ENCODE measurements around the gene MYCBP2.

DNA sequence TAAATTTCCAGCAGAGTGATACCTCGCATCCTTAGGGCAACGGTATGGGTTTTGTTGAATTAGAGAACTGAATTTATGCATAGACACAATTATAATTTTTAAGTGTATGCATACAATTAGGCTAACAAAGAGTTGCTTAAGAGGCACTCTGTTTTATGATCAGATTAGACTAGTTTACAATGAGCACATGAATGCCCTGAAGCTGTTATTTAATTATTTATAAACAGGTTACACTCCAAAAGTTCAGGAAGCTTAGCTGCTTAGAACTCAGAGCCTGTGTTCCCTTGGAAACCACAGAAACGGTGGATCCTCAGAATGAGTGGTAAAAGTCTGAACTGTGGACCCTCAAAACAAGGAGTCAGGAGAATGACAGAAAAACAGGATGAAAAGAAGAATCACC, 227.5 kb downstream of the MYCBP2 start:
- TF ChIP-seq, protein P1, sequence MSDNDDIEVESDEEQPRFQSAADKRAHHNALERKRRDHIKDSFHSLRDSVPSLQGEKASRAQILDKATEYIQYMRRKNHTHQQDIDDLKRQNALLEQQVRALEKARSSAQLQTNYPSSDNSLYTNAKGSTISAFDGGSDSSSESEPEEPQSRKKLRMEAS (IDR thresholded peaks at IDR 0.05) = no peak
- TF ChIP-seq CTCF (IDR thresholded peaks at IDR 0.05) = no peak
- TF ChIP-seq POLR2AphosphoS2 (conservative IDR thresholded peaks at IDR 0.05; ENCODE audit: low read length) = no peak
- no peak for TF ChIP-seq NR3C1 (IDR thresholded peaks at IDR 0.05)
- TF ChIP-seq CBX2 (IDR thresholded peaks at IDR 0.05; ENCODE audit: borderline replicate concordance, low read depth) = no peak
- TF ChIP-seq CEBPB (IDR thresholded peaks at IDR 0.05) = no peak
